Endothelial cell of umbilical vein (primary cell): ENCODE results near the gene NFE2L1.

Experiments
- JUN ChIP-seq: IDR thresholded peaks from 2 replicates; pipeline ENCODE4 v1.6.1; 2011; ENCODE audit warnings: borderline replicate concordance, low read depth; ENCODE audit not compliant: insufficient read length, insufficient read depth
- POLR2A ChIP-seq: IDR thresholded peaks from 2 replicates; pipeline ENCODE4 v1.6.1; 2012; ENCODE audit warnings: low read depth, mild to moderate bottlenecking, control low read depth, low read length
- POLR2AphosphoS5 ChIP-seq: IDR thresholded peaks from 2 replicates; pipeline ENCODE4 v1.6.1; 2012; ENCODE audit warnings: low read depth, mild to moderate bottlenecking, control low read depth, low read length, moderate library complexity; ENCODE audit not compliant: insufficient read depth
- TF ChIP-seq, protein P1 (sequence below), 2 donors: IDR thresholded peaks; 1 replicate in 1 of 2; 2 replicates in 1 of 2; pipeline ENCODE4 v1.5.1; 2011; ENCODE audit warnings: low read length in 2 of 2, mild to moderate bottlenecking in 2 of 2, moderate library complexity in 2 of 2, control low read depth in 1 of 2, inconsistent platforms in 1 of 2, low read depth in 1 of 2; ENCODE audit not compliant: insufficient read depth in 1 of 2; ENCODE audit errors: extremely low read depth in 1 of 2

DNA sequence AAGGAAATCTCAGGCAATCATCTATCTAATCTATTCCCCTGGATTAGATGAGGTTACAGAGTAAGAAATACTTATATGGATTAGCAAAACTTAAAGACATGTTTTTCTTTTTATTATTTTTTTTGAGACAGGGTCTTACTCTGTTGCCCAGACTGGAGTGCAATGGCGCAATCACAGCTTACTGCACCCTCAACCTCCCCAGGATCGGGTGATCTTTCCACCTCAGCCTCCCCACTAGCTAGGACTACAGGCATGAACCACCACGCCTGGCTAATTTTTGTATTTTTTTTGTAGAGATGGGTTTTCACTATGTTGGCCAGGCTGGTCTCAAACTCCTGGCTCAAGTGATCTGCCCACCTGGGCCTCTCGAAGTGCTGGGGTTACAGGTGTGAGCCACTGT, 3.3 kb upstream of the NFE2L1 start:
- TF ChIP-seq POLR2AphosphoS5, result no peak
- TF ChIP-seq, protein P1, sequence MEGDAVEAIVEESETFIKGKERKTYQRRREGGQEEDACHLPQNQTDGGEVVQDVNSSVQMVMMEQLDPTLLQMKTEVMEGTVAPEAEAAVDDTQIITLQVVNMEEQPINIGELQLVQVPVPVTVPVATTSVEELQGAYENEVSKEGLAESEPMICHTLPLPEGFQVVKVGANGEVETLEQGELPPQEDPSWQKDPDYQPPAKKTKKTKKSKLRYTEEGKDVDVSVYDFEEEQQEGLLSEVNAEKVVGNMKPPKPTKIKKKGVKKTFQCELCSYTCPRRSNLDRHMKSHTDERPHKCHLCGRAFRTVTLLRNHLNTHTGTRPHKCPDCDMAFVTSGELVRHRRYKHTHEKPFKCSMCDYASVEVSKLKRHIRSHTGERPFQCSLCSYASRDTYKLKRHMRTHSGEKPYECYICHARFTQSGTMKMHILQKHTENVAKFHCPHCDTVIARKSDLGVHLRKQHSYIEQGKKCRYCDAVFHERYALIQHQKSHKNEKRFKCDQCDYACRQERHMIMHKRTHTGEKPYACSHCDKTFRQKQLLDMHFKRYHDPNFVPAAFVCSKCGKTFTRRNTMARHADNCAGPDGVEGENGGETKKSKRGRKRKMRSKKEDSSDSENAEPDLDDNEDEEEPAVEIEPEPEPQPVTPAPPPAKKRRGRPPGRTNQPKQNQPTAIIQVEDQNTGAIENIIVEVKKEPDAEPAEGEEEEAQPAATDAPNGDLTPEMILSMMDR (IDR thresholded peaks at IDR 0.05; ENCODE audit: extremely low read depth in 1 of 2, insufficient read depth in 1 of 2, low read depth in 1 of 2, low read length in 2 of 2), result no peak
- TF ChIP-seq JUN, result no peak
- no peak for TF ChIP-seq POLR2A
